M059J (cell line): Measurements from ENCODE around the gene RAMP3. TPM values are rescaled to one million over a fixed set of nuclear protein-coding genes. Genes with fewer than 3 reads are reported as not detected.
A peak's percentile ranks its signal among the peaks of the same experiment; 100 is the strongest.
"Not testable (repeated sequence)": the region's sequence is repeated elsewhere in the genome, so short reads cannot be mapped to it uniquely, and the experiment has no call there.

ENCODE experiments used
- DNase-seq: peaks from one replicate; pipeline ENCODE4 v3.0.0-alpha.2; 2012; ENCODE audit warnings: low read depth
- total RNA-seq: library from RNA; depleted of rRNA; stranded (reverse); fragments of >200 nt; shearing (Covaris generic); gene quantifications from 2 replicates; pipeline ENCODE4 v1.2.3, GENCODE V29; 2014

Gene RAMP3
- total RNA-seq, 1 experiment from 2014 or later, result 1.7 TPM

DNA sequence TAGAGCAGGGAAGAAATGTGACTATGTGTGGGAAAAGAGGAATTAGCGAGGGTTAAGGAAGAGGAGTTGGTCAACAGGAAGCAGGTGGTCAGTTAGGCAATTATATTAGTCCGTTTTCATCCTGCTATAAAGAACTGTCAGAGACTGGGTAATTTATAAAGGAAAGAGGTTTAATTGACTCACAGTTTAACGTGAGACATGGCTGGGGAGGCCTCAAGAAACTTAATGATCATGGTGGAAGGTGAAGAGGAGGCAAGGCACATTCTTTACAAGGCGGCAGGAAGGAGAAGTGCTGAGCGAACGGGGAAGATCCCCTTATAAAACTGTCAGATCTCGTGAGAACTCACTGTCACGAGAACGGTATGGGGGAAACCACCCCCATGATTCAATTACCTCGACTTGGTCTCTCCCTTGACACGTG, 35.0 kb downstream of the RAMP3 start:
- DNase-seq, result no peak

DNA sequence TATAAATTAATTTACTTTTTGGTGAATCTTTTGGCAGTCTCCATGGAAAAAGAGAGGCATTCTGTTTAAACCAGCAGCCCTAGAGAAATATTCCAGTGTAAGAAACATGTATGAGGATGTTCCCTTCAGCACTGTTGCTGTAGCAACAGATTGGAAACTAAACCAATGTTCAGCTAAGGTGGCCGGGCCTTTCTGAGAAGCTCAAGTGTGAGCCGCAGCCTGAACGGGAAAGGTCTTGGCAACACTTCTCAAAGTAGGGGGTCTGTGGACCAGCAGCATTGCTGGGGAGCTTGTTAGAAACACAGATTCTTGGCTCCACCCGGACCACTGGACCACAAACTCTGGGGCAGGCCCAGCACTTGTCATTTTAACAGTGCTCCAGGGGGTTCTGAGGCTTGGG, 36.2 kb downstream of the RAMP3 start:
- no peak for DNase-seq

DNA sequence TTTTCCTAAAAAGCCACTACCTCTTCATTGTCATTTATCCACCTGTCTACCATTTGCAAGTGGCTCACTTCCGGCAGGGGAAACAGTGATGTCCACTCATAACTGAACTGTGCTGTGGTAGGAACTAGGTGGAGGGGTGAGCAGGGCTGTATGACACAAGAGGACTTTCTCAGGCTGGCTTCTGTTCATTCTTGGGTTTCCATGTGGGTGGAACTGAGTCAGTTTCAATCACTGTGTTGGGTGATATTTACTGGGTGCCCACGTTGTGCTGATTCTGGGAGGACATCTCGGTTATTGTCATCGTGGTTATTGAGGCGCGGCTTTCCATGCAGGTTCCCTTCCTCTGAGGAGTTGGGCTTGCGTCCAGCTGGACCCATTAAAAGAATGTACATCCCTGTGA, 38.8 kb downstream of the RAMP3 start:
- no peak for DNase-seq

DNA sequence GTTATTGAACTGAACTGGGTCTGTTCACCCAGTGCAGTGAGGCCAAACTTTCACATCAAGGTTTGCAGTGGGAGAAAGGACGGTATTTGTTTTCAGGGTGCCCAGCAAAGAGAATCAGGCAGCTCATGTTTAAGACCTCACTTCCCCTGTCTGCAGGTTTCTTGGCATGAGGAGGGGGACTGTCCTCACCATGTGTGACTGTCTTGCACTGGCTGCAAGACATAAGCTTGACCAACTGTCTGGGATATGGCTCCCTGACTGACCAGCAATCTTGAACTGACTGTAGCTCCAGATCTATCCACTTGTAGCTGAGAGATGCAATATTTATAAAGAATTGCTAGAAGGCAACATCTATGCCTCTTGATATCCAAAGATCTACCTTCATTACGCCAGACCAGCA, 39.9 kb downstream of the RAMP3 start:
- DNase-seq, result no peak

DNA sequence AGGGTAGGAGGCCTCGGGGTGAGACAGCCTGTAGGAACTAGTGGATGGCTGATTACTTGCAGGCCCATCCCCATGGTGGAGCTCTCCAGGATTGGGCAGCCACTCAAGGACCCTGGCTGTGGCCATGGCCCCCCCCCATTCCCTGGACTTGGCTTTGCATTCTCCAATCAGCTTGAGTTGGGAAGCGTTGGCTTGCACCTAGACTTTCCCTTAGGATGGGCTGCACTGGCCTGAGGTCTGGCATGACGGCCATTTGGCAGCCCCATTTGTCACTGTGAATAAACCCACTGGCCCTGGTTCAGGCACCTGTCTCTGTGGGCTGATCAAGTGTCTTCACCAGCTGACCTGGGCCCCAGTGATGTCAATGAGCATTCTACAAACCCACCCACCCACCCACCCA, 41.4 kb downstream of the RAMP3 start:
- no peak for DNase-seq

DNA sequence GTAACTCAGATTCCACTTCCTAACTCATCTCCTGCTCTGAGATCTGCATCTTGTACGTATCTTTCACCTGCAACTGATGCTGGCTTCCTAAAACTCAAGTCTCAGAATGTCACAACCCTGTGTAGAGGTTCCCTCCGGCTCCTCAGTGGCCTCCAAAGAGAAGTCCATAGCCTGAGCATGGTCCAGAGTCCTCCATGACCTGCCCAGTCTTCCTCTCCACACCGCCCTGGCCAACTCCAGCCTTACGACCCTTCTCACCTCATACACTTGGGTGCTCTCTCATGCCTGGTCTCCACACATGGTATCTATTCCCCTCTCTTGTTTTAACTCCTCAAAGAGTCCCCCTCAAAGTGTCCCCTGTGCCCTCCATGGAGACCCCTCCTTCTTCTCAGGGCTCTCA, 41.9 kb downstream of the RAMP3 start:
- DNase-seq, result no peak

DNA sequence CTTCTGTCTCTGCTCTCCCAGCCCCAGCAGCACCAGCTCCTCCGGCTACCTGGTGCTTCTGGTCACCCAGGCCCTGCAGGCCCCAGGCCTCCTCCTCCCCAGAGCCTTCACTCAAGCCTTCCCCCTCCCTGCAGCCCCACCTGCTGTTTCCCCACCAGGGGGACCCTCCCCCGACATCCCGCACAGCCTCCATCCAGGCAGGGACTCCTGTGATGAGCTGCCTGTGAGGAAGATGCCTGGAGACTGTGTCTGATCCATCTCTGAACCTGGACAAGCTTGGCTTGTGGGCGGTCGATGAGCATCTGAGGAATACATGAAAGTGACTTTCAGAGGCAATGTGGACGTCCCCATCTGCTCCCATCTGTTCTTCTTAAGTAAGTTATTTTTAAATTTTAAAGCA, 45.0 kb downstream of the RAMP3 start:
- DNase-seq, result no peak

DNA sequence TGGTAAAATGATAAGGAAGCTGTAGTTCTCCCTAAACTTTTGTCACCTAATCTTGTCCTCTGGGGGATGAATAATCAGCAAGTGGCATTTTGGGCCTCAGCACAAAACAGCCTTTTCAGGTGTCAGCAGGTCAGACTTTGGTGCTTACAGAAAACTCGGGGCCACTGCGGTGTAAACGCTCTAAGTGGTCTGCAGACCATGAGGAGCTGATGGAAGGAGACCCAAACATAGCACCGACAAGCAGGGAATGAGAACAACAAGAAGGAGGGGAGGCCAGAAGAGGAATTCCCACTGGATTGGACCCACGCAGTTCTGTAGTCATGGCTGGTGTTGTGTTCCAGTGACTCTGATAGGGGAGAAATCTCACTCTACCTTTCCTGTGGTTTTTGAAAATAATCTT, 45.4 kb downstream of the RAMP3 start:
- no peak for DNase-seq

DNA sequence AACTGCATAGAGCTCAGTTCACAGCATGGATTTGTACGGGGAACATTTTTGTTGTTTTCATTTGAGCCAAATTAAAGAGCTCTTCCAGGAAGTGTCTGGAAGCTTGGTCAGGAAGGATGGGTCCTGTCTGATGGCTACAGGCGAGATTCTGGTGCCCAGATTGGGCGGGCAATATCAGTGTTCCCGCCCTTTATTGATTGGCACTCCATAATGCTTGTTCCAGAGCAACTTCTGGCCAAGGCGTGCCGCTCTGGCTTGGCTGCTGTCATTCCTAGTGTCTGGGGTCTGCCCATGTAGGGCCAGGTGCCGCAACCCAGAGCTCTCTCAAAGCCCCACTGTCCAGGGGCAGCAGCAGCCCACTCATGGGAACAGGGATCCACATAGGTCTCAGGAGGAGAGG, 45.9 kb downstream of the RAMP3 start:
- DNase-seq, result no peak

DNA sequence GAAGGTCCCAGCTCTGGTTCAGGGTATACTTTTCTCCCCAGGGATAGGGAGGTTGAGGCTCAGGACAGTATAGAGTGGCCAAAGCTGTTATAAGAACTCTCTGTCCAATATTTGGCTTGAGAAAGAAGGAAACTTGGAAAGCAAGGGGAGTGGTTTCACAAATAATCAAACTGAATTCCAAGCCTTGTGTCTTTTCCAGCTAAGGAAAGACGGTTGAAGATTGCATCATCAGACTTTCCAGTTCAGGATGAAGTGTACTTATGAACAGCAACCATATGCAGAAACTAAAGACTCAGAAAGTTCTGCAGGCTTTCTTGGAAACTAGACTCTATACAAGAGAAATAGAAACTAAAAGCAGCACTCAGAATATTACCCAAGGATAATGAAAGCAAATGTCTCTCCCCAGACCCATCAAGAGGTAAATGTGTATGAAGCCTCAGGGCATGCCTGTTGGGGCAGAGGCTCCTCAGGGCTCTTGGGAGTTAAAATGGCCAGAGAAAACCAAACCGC, 46.4 kb downstream of the RAMP3 start:
- DNase-seq, result peak; percentile 34

DNA sequence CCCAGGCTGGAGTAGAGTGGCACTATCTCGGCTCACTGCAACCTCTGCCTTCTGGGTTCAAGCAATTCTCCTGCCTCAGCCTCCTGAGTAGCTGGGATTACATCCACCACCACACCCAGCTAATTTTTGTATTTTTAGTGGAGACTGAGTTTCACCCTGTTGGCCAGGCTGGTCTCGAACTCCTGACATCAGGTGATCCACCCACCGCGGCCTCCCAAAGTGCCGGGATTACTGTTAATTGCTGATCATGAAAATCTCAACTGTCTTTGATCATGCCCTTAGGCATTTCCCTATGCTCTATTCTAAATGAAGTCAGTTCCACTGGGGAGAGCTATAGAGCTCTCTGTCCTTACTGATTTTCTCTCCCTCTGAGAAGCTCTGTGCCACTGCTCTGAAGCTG, 48.7 kb downstream of the RAMP3 start:
- DNase-seq, result not testable (repeated sequence)

DNA sequence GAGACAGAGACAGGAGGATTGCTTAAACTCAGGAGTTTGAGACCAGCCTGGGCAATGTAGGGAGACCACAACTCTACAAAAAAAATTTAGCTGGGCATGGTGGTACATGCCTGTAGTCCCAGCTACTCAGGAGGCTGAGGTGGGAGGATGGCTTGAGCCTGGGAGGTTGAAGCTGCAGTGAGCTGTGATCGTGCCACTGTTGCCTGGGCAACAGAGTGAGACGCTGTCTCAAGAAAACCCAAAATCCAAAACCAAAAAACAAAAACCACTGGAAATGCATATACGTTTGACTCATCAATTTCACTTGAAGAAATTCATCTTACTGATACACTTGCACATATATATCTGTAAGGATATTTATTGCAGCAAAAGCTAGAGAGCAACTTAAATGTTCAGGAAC, 52.3 kb downstream of the RAMP3 start:
- DNase-seq, result not testable (repeated sequence)

DNA sequence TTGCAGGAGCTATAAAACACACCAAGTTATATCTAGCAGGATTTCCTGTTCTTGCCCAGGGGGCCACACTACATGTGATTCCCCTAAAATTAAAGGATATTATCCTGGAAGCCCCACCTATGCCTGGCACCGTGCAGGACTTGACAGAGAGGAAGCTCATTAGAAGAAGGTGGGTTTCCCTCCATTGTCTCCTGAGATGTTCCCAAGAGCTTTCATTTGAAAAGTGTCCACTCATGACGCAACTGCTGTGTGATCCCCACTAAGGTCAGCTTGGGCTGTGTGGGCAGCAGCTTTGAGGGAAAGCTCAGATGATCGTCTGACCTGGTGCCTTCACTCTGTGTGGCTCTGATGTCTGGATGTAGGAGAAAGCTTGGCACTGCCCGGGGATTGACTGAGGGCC, 53.5 kb downstream of the RAMP3 start:
- no peak for DNase-seq

DNA sequence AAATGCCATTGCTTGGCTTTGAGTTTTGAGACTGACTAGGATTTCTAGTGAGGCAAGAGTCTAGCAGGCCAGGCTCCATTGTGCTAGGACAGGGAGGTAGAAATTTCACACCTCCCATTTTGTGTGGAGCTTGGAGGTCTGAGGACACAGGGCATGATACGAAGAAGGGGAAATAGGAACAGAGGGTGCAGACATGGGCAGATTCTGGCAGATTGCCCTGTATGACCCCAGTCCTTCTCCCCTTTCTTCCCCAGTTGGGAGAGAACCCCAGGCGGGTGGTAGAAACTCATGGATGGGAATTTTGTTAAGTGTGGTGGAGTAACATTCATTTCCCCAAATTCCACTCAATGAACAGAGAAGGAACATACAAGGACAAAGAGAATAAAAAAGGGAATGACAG, 54.4 kb downstream of the RAMP3 start:
- no peak for DNase-seq

DNA sequence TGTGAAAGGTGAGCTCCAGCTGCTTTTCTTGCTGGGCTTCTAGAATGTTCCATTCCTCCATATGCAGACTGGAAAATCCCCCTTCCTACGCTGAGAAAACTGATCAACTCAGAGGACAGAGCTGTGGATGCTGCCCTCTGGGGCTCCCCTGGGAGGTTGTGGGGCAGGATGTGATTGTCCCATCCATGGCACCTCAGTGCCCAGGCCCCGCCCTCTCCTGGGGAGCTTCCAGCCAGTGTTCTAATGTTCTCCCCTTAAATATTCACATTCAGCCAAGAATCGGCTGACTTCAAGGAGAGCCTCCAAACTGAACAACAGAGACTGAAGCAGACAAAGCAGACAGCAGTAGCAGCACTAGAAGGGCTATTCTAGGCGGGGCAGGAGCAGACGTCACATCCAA, 55.0 kb downstream of the RAMP3 start:
- DNase-seq, result no peak

DNA sequence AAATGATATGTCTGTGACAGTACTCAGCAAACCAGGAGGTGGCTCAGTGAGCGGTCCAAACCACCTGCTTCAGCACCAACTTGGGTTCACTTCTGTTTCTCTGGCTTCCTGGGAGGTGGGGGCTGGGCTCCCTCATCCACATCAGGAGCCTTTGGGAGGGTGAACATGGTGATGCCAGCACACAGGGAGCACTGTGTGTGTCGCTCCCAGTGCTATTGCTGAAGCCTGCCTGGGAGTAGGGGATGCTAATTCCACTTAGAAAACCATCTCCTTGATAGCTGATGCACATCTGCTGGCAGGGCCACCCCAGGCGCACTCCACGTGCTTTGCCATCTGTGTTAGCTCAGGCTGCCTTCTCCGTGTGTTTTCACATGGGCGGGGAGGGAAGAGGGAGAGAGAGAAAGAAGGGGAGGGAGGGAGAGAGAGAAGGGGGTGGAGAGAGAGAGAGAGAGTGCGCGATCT, 58.0 kb downstream of the RAMP3 start:
- no peak for DNase-seq

DNA sequence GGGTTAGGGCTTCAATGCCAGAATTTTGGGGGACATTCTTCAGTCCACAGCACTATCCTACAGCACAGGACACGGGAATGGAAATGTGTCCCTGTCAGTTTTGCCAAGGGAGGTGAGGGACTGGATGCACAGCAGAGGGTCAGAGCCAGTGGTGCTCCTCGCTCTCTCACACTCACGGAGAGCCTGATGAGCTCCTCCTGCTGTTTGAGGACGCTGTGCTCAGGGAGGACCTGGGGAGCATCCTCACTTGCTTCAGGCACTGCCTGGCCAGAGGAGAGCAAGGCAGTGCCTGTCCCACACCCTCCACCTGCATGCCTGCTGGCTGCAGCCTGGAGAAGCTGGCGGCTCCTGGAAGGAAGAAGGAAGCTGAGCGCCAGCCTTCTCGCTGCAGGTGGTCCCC, 58.6 kb downstream of the RAMP3 start:
- DNase-seq, result no peak

DNA sequence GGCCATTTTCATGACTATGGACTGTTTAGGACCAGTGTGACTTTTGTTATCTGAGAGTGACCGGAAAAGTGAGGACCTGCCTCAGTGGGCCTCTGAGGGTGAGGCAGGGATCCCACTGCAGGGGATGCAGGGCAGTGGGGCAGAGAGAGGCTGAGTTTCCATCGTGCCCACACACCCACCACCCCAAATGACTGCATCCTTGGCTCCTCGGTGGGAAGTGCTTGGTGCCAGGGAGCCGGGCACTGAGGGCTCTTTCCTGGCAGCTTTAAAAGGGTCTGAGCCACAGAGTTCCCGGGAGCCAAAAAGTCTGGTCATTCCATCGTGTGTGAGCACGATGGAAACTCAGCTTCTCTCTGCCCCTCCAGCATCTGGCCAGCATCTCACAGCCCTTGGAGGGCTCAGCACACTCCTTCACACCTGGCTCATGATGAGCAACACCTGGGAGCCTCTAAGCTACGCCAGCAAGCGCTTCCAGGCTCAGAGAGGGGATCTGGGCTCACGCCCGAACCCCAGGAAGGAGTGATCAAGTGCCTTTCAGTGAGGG, 59.1 kb downstream of the RAMP3 start:
- DNase-seq, result no peak

DNA sequence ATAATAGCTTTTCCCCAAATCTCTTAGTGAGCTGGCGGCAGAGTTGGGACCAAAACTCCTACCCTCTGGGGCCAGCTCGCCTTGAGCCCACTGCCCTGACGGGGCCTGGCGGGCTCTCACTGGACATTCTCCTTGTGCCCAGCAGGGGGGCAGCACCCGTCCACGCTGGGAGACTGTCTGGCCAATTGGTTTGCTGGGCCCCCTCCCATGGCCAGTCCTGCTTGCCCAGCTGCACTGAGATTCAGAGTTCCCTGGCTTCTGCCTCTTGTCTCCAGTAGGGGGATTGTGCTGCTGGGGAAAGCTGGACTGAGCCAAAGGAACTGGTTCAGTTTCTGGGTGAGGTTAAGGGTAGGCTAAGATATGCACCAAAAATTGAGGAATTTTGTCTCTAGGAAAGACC, 59.8 kb downstream of the RAMP3 start:
- peak; percentile 36 for DNase-seq

DNA sequence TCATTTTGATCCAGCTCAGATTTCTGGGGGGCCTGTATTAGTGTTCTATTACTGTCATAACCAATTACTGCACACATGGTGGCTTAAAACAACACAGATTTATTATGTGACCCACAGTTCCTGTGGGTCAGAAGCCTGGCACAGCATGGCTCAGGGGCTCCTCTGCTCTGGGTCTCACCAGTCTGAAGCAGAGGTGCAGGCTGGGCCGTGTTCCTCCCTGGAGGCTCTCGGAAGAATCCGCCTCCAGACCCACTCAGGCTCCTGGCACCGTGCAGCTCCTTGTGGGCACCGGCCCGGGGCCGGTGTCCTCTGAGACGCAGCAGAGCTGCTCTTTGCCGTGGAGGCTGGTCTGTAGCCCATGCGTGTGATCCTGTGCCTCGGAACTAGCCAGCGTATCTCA, 61.5 kb downstream of the RAMP3 start:
- no peak for DNase-seq

DNA sequence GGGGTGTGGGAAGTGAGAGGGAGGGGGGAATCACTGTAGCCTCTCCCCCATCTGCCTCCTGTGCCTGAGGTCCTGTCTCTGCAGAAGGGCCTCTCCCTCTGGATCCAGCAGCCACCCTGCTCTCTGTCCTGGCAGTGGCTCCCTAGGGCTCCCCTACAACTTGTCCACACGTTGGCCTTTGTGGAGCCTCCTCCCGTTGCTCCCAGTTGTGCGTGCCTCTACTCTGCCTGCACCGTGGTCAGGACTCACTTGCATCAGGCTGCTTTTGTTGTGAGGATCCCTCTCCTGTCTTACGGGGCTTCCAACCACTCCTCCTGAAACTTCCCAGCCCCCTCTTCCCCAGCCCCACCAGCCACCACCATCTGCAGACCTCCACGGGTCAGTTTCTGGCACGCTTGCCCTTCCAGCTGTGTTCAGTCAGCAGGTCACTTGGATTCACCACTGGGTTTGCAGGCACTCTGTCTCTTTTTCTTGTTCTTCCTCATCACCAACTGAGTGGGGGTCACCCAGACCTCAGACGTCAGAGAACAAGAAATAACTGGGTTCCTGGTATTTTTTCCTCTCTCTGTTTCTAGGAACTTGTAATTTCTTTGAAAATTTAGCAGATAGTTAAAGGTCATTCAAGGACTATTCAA, 62.3 kb downstream of the RAMP3 start:
- no peak for DNase-seq

DNA sequence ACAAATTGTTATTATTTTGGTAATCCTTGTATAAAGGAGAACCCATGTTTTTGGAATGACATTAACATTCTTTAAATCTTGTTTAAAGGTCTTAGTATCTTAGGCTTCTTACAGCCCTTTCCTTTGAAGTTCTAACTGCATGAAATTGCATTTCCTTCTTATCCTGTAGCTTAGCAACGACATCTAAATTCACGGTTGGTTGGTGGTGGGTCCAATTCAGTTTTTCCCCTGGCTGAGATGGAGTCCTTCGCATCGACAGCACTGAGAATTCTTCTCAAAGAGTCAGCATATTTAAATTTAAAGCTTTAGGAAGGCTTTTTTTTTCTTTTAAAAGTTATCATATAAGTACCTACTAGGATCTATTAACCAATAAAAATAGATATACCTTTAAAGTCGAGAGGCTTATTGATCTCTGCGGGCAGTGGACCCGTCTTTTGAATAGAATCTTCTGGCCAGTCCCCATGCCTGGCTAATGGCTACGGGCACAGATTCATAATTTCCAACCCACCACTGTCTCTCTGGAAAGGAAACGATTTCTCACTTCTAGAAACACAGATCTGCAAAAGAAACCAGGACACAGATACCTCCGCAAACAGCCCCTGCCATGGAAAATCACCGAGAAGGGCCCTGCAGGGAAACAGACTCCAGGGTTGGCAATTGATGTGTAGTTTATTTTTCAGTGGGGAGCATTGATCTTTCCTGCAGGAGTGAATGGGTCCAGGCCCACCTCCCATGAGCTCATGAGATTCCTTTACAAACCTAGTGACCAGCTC, 63.4 kb downstream of the RAMP3 start:
- no peak for DNase-seq
